Measurements from ENCODE around the gene DGKH.
"Not testable (repeated sequence)": the region's sequence is repeated elsewhere in the genome, so short reads cannot be mapped to it uniquely, and the experiment has no call there.

Gene DGKH

DNA sequence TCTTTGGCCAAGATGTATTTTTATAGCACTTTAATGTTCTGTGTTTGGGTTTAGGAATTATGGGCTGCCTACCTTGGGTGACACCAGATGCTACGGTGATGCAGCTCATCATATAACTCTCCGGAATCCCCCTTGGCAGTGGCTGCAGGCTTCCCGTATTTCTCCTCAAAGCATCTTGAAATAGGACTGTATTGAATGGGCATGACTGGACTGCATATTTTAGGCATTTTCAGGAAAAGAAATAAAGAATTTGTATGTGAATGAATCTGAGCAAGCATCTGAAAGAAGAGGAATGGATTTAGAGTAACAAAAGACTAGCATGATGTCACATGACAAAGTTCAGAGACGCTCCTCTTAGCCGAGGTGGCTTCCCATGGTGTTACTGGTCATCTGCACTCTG lies 70.6 kb downstream of the DGKH start:
- DNase-seq = no peak

DNA sequence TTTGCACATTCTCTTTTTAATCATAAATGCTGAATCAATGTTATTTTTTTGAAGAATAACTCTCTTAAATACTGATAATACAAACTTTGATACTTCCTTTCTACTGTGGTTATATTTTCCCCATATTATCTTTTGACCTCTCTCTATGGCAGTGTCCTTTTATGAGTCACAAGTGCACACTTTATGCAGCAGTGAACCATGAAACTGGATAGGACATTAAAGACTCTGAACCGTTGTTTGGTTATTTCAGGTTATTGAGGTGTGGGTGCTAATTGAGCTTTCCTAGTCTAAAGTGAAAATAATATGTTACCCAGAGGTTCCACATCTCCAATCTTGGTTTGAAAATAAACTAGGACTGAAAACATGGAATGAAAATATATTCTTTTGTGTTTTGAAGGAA lies 71.4 kb downstream of the DGKH start:
- no peak for DNase-seq

DNA sequence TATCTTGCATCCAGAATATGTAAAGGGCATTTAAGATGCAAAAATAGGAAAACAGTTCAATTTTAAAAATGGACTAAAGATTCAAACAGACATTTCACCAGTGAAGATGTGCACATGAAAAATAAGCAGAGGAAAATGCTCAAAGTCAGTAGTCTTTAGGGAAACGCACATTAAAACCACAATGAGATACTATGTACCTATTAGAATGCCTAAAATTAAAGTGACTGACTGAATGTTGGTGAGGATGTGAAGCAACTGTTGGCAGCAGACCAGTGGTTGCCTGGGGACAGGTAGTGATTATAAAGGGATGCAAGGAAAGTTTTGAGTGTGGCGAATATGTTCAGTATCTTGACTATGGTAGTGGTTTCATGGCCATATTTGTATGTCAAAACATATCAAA lies 75.2 kb downstream of the DGKH start:
- DNase-seq = no peak

DNA sequence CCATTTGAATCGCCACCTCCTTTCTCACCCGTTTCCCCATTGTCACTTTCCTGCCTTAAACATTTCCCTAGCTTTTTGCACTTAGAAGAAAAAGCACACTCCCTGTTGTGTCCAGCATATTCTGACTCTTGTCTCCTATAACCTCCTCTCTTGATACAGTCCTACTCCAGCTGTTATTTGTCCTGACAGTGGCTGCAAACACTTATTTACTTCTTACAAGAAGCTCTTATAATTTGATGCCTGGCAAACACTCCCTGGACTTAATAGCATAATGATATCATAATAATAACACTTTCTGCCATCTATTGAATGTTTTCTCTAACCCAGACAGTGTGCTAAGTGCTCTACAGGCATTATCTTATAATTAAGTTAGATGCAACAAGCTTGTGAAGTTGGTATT lies 76.6 kb downstream of the DGKH start:
- DNase-seq = no peak

DNA sequence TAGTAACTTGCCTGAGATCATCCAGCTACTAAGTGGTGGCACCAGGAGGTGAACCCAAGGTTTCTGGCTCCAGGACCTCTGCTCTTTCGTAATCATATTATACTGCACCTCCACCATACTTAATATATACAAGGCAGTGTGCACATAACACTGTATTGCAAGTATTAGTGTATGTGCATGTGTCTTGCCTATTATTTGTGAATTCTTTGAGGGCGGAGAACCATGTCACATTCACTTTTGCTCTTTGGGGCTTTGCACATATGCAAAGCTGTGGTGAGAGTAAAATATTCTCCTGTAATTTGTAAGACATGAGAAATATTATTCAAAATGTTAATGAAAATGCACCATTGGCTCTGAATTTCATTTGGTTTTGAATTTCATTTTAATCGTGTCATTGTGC lies 78.6 kb downstream of the DGKH start:
- DNase-seq = no peak

DNA sequence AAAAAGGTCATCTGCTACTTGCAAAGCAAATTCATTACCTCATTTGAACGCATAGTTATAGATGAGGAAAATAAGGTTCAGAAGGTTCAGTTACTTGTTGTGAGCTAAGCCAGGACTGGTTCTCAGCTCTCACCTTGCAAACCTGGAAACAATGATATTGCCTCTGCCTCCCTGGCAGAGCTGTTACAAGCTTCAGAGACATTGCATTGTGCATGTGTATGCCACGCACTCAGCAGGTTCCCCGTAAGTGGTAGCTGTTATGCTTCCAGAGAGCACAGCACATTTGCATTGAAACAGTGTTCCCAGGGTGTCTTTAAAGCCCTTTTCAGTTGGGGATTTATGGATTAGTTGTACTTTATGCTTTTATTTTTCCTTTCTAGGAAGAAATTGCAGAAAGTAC lies 80.6 kb downstream of the DGKH start:
- DNase-seq = no peak

DNA sequence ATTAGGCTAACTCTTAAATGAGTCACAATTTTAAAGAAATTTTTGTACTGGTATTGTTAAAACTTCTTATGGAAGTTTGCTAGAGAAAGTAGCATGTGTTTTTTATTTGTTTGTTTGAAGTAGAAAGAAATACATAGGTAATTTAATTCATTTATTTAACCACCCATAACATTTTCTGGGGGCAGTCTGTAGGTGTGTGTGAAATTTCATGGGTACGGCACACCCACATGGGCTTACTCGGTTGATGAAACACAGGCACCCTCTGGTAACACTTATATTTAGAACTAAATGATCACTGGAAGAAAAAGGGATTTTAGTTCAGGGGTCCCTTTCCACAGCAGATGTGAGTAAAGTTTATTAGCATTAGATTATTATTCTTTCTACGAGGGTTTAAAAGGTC lies 88.1 kb downstream of the DGKH start:
- DNase-seq = no peak

DNA sequence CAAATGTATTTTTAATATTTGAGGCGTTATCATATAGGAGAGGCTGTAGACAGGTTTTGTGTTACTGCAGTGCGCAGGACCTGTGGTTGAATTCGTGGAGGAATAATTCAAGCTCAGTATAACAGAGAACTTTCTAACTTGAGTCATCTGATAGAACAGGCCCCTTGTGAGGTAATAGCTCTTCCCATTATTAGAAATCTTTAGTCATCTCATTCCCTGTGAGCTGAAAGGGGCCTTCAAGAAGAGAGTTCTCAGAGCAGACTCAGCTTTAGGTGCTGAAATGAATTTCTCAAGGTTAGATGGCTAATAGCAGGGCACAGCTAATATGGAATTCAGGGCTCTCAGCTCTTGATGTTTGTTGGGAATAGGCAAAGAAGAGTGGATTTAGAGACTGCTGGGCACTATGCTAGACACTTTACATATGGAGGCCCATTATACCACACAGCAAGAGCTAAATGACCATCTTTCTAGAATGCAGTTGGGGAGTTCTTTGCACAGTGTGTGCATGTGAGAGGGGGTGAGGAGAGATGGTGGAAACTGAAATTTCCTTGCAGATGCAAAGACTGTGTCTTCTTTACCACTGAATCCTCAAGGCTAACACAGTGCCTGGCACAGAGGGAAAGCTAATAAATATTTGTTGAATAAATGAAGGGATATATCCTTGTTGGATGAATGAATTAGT lies 89.5 kb downstream of the DGKH start:
- DNase-seq = no peak

DNA sequence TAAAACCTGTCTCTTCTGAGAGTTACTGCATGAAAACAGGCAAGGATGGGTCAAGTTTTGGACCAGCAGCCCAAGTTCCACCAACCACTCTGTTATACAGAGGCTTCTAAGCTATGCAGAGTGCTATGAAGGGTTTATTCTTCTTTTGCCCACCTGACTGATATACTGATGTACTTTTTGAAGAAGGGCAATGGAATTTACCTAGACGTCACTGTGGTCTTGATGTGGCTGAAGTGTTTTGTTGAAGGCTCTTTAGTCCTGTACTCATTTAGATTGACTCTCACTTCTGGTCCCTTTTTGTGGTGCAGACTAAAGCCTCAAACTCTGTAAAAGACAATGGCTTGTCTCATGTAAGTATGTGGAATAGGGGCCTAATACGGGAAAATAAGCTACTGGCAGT lies 92.0 kb downstream of the DGKH start:
- DNase-seq = no peak

DNA sequence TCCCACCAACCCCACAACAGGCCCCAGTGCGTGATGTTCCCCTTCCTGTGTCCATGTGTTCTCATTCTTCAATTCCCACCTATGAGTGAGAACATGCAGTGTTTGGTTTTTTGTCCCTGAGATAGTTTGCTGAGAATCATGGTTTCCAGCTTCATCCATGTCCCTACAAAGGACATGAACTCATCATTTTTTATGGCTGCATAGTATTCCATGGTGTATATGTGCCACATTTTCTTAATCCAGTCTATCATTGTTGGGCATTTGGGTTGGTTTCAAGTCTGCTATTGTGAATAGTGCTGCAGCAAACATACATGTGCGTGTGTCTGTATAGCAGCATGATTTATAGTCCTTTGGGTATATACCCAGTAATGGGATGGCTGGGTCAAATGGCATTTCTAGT lies 92.6 kb downstream of the DGKH start:
- DNase-seq = not testable (repeated sequence)

DNA sequence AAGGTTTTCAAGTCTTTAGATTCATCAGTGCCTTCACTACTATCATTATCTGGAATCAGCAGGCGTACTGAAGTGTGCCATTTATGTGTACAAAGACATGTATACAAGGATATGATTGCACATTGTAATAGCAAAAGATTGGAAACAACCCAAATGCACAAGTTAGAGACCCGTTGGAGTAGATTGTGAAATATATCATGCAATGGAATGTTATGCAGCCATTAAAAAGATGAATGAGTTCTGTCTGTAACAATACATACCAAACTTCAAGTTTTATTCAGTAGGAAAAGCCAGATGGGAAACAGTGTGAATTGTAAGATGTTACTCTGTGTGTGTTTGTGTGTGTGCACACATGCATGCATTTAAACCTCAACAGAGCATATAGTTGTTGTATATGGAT lies 97.9 kb downstream of the DGKH start:
- DNase-seq = no peak

DNA sequence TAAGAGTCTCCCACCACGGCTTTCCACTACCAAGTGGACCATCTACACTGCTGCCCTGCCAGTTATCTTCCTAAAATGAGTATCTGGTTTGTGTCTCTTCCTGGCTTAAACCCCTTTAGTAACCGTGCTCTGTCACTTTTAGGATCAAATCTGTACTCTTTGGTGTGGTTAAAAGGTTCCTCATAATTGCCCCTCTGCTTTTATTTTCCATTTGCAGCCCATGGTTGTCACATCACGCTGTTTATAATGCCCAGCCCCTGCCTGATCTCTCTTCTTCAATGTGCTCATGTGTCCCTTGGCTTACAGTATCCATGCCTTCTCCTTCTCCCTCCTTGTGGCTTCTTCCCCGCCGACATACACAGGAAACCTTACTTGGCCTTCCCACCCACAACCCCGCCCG lies 100.1 kb downstream of the DGKH start:
- no peak for DNase-seq

DNA sequence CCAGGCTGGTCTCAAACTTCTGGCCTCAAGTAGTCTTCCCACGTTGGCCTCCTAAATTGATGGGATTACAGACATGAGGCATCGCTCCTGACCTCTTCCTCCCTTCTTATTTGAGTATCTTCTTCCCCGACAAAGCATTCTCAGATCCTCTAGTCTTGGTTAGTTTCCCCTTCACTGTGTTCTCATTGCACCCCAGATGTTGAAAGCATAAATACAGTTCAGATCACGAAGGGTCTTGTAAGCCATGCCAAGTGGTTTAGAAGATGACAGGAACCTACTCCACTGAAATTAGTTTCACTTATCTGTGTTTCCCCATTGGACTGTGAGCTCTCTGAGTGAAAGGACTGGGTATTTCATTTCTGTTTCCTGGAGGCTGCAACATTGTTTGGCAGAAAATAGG lies 100.7 kb downstream of the DGKH start:
- DNase-seq = no peak

DNA sequence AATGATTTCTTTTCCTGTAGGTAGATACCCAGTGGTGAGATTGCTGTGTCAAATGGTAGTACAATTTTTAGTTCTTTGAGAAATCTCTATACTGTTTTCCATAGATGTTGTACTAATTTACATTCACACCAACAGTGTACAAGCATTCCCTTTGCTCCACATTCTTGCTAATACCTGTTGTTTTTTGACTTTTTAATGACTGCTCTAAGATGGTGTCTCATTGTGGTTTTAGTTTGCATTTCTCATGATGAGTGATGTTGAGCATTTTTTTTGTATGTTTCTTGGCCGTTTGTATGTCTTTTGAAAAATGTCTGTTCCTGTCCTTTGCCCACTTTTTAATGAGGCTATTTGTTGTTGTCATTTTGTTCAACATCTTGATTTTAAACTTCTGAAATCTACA lies 103.3 kb downstream of the DGKH start:
- no peak for DNase-seq

DNA sequence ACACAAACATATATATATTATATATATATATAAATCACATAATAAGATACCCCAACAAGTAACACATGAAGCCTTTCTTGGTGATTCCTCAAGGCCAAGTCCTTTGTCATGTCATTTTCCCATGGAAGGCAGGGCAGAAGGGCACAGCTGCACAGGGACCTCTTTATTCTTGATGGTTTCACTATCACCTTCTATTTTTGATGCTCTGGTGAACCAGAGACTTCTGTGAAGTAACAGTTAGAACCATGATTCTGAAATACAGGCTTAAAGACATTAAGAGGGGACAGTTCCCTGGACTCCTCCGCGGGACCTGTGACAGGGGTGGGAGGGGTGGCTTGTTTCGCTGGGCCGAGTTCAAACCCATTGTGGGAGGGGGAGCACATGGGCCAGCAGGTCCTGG lies 104.0 kb downstream of the DGKH start:
- no peak for DNase-seq

DNA sequence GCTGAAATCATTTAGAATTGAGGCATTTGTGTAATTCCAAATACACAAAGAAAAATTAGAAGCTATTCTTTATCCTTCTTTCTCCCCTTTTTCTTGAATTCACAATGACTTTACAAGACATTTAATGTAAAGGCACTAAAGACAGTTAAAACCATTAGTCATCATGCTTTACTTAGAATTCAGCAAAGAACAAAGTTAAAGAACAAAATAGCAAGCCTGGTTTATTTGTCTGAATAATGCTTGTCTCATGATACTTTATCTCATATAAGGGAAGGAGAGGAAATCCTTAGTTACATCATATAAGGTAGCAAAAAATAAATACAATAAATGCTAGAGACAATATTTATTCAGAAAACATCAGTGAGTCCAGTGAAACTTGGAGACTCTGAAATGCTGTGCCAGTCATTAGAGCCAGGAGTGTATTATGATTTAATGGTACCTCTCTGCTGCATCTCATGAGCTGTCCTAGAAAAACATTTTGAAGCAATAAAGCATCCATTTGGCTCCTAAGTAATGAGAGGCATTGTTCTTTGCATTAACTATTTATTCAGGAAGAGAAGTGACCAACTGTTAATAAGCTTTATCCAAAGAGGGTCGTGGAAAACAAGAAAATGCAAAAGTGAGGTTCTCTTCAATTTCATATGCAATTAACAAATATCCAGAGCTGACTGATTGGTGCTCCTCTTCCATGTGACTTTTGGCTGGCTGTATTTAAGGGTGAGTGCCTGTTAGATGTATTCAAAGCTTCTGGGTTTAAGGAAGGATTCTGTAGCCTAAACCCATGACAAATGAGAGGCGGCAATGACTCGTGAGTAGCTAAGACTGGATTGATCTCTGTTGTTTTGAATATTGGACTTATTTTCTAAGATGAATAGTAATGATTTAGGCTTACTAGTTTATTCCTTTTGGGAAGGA lies 105.0 kb downstream of the DGKH start:
- DNase-seq = no peak

DNA sequence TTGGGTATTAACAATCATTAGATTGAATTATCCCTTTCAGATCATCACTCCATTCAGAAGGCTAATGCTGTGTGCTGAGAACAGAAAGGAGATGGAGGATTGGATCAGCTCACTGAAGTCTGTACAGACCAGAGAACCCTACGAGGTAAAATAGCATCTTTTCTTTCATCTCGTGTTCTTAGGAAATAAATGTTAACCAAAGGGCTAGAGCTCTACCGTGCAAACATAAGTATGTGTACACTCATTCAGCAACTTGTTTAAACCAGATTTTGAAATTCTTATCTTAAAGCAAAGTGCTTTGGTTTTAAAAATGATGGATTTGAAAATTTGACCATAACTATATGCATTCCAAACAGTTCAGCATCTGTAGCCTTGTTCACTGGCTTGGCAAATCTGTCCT lies 106.8 kb downstream of the DGKH start:
- DNase-seq = no peak

DNA sequence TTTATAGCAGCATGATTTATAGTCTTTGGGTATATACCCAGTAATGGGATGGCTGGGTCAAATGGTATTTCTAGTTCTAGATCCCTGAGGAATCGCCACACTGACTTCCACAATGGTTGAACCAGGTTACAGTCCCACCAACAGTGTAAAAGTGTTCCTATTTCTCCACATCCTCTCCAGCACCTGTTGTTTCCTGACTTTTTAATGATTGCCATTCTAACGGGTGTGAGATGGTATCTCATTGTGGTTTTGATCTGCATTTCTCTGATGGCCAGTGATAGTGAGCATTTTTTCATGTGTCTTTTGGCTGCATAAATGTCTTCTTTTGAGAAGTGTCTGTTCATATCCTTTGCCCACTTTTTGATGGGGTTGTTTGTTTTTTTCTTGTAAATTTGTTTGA lies 114.9 kb downstream of the DGKH start:
- not testable (repeated sequence) for DNase-seq

DNA sequence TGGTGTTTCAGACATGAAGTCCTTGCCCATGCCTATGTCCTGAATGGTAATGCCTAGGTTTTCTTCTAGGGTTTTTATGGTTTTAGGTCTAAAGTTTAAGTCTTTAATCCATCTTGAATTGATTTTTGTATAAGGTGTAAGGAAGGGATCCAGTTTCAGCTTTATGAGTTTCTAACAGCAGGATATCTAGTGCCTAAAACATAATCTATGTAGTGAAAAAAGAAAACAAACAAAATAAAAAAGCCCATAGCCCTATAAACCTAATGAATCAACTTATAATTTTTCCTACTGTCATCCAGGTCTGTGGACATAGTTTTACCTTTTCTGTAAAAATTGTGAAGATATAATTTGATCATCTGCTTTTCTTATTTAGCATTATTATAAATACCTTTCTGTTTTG lies 115.5 kb downstream of the DGKH start:
- DNase-seq = not testable (repeated sequence)

DNA sequence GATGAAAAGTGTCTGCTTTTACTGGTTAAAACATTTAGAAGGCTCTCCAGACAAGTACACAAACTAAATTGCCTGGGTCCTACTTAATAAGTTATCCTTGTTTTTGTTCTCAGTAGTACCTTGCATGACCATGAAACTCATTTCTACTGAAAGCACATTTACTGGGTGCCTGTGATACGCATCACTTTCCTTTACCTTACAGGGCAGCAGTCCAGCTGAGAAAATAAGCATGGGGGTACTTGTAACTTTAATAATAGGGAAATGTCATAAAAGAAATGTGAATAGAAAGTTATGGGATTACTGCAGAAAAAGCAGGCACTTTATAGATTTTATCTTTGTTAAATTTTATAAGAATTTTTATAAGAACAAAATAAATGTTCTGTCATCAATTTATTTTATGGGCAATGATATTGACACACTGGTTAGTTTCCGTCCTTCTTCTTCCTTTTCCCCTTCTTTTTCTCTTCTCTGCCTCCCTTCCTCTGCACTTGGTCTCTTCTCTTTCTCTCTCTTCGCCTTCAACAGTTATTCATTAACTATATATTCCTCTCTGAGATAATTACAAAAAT lies 116.2 kb downstream of the DGKH start:
- no peak for DNase-seq

DNA sequence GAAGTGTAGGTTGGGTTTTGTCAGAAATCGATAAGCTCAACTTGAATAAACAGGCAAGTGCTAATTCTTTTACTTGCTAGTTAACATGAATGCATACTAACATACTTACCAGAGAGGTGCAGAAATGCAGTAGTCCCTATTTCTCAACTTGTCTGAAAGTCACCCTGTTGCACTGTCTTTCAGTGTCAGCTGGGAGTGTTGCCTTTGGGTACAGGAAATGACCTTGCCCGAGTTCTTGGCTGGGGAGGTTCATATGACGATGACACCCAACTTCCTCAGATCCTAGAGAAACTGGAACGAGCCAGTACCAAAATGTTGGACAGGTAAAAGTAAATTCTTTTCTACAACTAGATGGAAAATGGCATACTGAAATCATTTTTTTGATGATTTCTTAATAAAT lies 120.0 kb downstream of the DGKH start:
- DNase-seq = no peak

DNA sequence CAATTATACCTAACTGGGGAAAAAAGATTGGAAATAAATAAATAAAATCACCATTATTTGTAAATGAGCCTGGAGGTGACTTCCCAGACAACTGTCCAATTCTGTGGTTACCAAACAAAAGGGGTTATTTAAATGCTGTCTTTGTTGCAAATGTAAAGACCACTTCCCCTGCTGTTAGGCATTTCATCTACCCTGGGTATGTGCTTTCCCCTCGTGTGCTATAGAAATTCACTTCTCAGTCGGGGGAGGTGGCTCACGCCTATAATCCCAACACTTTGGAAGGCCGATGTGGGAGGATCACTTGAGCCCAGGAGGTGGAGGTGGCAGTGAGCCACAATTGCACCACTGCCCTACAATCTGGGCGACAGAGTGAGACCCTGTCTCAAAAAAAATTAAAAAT lies 121.6 kb downstream of the DGKH start:
- DNase-seq = no peak

DNA sequence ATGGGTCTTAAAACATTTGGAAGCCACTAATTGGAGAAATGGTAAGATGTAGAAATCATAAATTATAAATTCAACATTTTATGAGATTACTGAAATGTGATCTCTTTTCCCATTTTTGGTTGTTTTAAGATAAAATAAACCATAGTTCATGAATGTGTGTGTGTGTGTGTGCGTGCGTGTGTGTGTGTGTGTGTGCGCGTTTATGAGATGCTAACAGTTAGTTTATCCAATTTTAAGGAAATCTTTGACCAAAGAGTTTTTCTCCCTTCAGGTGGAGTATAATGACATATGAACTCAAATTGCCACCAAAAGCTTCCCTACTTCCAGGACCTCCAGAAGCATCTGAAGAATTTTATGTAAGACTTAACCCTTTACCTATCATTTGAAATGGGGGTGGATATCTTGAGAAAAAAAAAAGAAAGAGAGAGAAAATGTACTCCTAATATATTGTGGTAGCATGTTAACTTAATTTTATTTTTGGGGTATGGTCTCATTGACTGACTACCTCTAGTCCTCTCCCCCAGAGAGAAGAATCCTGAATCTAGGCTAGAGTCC lies 125.4 kb downstream of the DGKH start:
- DNase-seq = no peak
